Measurements from ENCODE around the gene AARS1.
"Not testable (repeated sequence)": the region's sequence is repeated elsewhere in the genome, so short reads cannot be mapped to it uniquely, and the experiment has no call there.

The AARS1 gene

DNA sequence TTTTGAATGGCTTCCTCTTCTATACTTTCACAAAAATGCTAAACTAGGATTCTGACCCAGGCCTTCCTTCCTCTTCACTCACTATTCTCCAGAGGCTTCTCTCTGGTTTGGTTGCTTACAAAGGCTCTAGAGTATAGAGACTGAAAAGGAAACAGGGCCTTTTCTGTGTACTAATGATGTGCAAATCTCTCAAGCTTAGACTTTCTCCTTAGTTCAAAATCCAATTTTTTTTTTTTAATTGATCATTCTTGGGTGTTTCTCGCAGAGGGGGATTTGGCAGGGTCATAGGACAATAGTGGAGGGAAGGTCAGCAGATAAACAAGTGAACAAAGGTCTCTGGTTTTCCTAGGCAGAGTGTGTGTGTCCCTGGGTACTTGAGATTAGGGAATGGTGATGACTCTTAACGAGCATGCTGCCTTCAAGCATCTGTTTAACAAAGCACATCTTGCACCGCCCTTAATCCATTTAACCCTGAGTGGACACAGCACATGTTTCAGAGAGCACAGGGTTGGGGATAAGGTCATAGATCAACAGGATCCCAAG, 65.3 kb downstream of the AARS1 start:
- H3K4me3 ChIP-seq (ENCODE audit: extremely low read depth, insufficient read depth, low read length, poor library complexity, severe bottlenecking); H3K9me3 ChIP-seq (ENCODE audit: control insufficient read depth, low read length); H3K4me1 ChIP-seq (ENCODE audit: control insufficient read depth, insufficient read depth, low read length, poor library complexity, severe bottlenecking); H3K27ac ChIP-seq (ENCODE audit: low read depth, low read length, severe bottlenecking): not testable (repeated sequence)
- WGBS, 2 experiments (ENCODE audit: insufficient coverage in 2 of 2): no CpG with 5 or more reads among the region's 3 CpGs
- peaks cover 12% of the 10 kb centered on the region for H3K36me3 ChIP-seq (ENCODE audit: control insufficient read depth, insufficient read depth, low read length)

DNA sequence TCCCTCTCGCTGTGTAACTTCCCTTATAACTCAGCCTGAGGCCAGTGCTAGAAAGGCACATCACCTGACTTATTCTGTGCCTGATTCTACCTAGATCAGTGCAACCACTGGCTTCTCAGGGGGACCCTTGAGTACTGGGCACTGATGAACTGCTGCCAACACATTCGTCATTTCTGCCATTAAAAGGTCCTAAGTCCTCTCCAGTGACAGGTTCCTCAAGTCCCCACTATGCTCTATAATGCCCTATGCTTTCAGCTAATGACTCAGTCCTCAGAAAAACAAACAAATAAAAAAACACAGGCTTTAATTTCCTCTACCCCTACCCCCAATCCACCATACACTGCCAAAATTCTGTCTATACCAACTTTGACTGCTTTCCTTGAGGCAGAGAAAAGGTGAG, 66.1 kb downstream of the AARS1 start:
- WGBS, 2 experiments (ENCODE audit: insufficient coverage in 2 of 2): no CpG with 5 or more reads among the region's 2 CpGs
- H3K27ac ChIP-seq (ENCODE audit: low read depth, low read length, severe bottlenecking); H3K4me1 ChIP-seq (ENCODE audit: control insufficient read depth, insufficient read depth, low read length, poor library complexity, severe bottlenecking); H3K9me3 ChIP-seq (ENCODE audit: control insufficient read depth, low read length); H3K4me3 ChIP-seq (ENCODE audit: extremely low read depth, insufficient read depth, low read length, poor library complexity, severe bottlenecking); H3K36me3 ChIP-seq (ENCODE audit: control insufficient read depth, insufficient read depth, low read length): not testable (repeated sequence)

DNA sequence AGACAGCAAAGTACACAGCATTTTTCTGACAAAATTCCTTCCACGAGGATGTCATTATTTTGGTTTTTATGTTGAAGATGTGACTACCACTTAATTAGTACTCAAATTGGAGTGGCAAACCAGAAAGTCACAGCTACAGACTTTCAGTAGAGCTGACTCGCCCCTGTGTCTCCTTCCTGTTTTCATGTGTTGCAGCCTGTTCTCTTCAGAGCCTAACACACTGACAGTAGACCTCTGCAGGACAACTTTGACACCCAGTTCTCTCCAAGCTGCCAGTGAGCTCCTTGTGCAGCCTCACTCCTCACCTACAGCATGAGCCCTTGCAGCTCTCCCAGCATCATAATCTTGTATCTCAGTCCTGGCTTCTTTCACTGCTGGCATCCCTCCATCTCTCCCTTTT, 66.7 kb downstream of the AARS1 start:
- not testable (repeated sequence) for H3K27ac ChIP-seq (ENCODE audit: low read depth, low read length, severe bottlenecking); H3K9me3 ChIP-seq (ENCODE audit: control insufficient read depth, low read length); H3K4me3 ChIP-seq (ENCODE audit: extremely low read depth, insufficient read depth, low read length, poor library complexity, severe bottlenecking); H3K4me1 ChIP-seq (ENCODE audit: control insufficient read depth, insufficient read depth, low read length, poor library complexity, severe bottlenecking); H3K36me3 ChIP-seq (ENCODE audit: control insufficient read depth, insufficient read depth, low read length)
- WGBS, 2 experiments (ENCODE audit: insufficient coverage in 2 of 2): no CpG with 5 or more reads among the region's 2 CpGs

DNA sequence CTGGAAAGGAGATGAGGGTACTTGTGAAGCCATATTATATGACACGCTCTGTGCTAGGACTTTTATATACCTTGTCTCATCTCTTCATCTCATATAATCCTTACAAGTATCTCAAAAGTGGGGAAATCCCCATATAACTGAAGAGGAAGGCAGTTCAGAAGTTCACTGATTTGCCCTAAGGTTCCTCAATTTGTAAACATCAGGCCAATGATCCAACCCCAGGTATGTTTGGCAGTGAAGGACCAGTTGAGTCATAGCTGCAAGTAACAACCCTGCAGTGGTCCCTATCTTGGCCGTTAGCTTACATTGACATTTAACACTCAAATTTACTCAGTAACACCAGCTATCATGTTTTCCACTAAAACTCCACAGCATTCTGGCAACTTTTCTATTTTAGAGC, 70.7 kb downstream of the AARS1 start:
- WGBS, 2 experiments (ENCODE audit: insufficient coverage in 2 of 2): no CpG with 5 or more reads among the region's 2 CpGs
- not testable (repeated sequence) for H3K9me3 ChIP-seq (ENCODE audit: control insufficient read depth, low read length); H3K27ac ChIP-seq (ENCODE audit: low read depth, low read length, severe bottlenecking); H3K4me1 ChIP-seq (ENCODE audit: control insufficient read depth, insufficient read depth, low read length, poor library complexity, severe bottlenecking); H3K4me3 ChIP-seq (ENCODE audit: extremely low read depth, insufficient read depth, low read length, poor library complexity, severe bottlenecking)
- peaks cover 13% of the 10 kb centered on the region for H3K36me3 ChIP-seq (ENCODE audit: control insufficient read depth, insufficient read depth, low read length)

DNA sequence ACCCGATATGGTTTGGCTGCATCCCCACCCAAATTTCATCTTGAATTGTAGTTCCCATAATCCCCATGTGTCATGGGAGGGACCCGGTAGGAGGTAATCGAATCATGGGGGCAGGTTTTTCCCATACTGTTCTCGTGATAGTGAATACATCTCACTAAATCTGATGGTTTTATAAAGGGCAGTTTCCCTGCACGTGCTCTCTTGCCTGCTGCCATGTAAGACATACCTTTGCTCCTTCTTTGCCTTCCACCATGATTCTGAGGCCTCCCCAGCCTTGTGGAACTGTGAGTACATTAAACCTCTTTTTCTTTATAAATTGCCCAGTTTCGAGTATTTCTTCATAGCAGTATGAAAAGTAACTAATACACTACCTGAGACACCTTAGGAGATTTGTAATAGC, 82.9 kb downstream of the AARS1 start:
- H3K9me3 ChIP-seq (ENCODE audit: control insufficient read depth, low read length); H3K27ac ChIP-seq (ENCODE audit: low read depth, low read length, severe bottlenecking); H3K36me3 ChIP-seq (ENCODE audit: control insufficient read depth, insufficient read depth, low read length); H3K4me3 ChIP-seq (ENCODE audit: extremely low read depth, insufficient read depth, low read length, poor library complexity, severe bottlenecking); H3K4me1 ChIP-seq (ENCODE audit: control insufficient read depth, insufficient read depth, low read length, poor library complexity, severe bottlenecking): not testable (repeated sequence)
- no CpG with 5 or more reads among the region's 6 CpGs for WGBS, 2 experiments (ENCODE audit: insufficient coverage in 2 of 2)

GRCh38 chr16:70204668-70205405, 84.5 kb downstream of the AARS1 start:
- H3K9me3 ChIP-seq (ENCODE audit: control insufficient read depth, low read length); H3K27ac ChIP-seq (ENCODE audit: low read depth, low read length, severe bottlenecking); H3K36me3 ChIP-seq (ENCODE audit: control insufficient read depth, insufficient read depth, low read length); H3K4me1 ChIP-seq (ENCODE audit: control insufficient read depth, insufficient read depth, low read length, poor library complexity, severe bottlenecking); H3K4me3 ChIP-seq (ENCODE audit: extremely low read depth, insufficient read depth, low read length, poor library complexity, severe bottlenecking): not testable (repeated sequence)
- no CpG with 5 or more reads among the region's 46 CpGs for WGBS, 2 experiments (ENCODE audit: insufficient coverage in 2 of 2)

GRCh38 chr16:70204010-70204409, 85.3 kb downstream of the AARS1 start:
- H3K27ac ChIP-seq (ENCODE audit: low read depth, low read length, severe bottlenecking); H3K36me3 ChIP-seq (ENCODE audit: control insufficient read depth, insufficient read depth, low read length); H3K4me1 ChIP-seq (ENCODE audit: control insufficient read depth, insufficient read depth, low read length, poor library complexity, severe bottlenecking); H3K4me3 ChIP-seq (ENCODE audit: extremely low read depth, insufficient read depth, low read length, poor library complexity, severe bottlenecking); H3K9me3 ChIP-seq (ENCODE audit: control insufficient read depth, low read length): not testable (repeated sequence)
- 100% methylated on average over 3 of the region's 29 CpGs; no CpG with 5 or more reads in 1 of the 2 experiments for WGBS, 2 experiments (ENCODE audit: insufficient coverage in 2 of 2)

- not testable (repeated sequence) for H3K4me1 ChIP-seq (ENCODE audit: control insufficient read depth, insufficient read depth, low read length, poor library complexity, severe bottlenecking); H3K36me3 ChIP-seq (ENCODE audit: control insufficient read depth, insufficient read depth, low read length); H3K27ac ChIP-seq (ENCODE audit: low read depth, low read length, severe bottlenecking); H3K4me3 ChIP-seq (ENCODE audit: extremely low read depth, insufficient read depth, low read length, poor library complexity, severe bottlenecking); H3K9me3 ChIP-seq (ENCODE audit: control insufficient read depth, low read length)
- WGBS, 2 experiments (ENCODE audit: insufficient coverage in 2 of 2): 100% methylated on average over 1 of the region's 7 CpGs; no CpG with 5 or more reads in 1 of the 2 experiments
Measured at GRCh38 chr16:70203508-70203907, 85.8 kb downstream of the AARS1 start.

Data from mesodermal cell (in vitro differentiated cells).